Mesothelial cell of epicardium (in vitro differentiated cells): ENCODE results near the gene MZB1. TPM values are rescaled to one million over a fixed set of nuclear protein-coding genes. Genes with fewer than 3 reads are reported as not detected.

Experiments
- DNase-seq, 2 experiments: peaks; one replicate each; pipeline ENCODE4 v3.0.0; 2021; ENCODE audit warnings: low spot score in 2 of 2; ENCODE audit not compliant: unreplicated experiment in 2 of 2
- H3K27ac Mint-ChIP-seq: 2 replicates; pipeline ENCODE4 v1.8.0; 2021; ENCODE audit warnings: mixed read lengths
- H3K27me3 Mint-ChIP-seq: 2 replicates; pipeline ENCODE4 v1.8.0; 2021; ENCODE audit warnings: low read depth, mixed read lengths
- H3K36me3 Mint-ChIP-seq: 2 replicates; pipeline ENCODE4 v1.8.0; 2021; ENCODE audit warnings: mixed read lengths
- H3K4me1 Mint-ChIP-seq: 2 replicates; pipeline ENCODE4 v1.8.0; 2021; ENCODE audit warnings: mixed read lengths
- H3K4me3 Mint-ChIP-seq: 2 replicates; pipeline ENCODE4 v1.8.0; 2021; ENCODE audit warnings: mild to moderate bottlenecking, moderate library complexity, mixed read lengths
- H3K9me3 Mint-ChIP-seq: 2 replicates; pipeline ENCODE4 v1.8.0; 2021; ENCODE audit warnings: mixed read lengths
- CTCF ChIP-seq: fragments of 200-600 bp; sonication (generic); IDR thresholded peaks from one replicate; pipeline ENCODE4 v1.5.0; 2021; ENCODE audit warnings: antibody characterized with exemption; ENCODE audit not compliant: unreplicated experiment
- total RNA-seq: library from RNA; stranded (reverse); gene quantifications from 3 replicates; pipeline ENCODE4 v1.2.1, GENCODE V29; 2021

The MZB1 gene
- total RNA-seq, 1 donor from 2014 or later: 0.20 TPM

- H3K36me3 Mint-ChIP-seq: peaks cover 15% of the 10 kb centered on the region
- DNase-seq: no peak
- H3K27ac Mint-ChIP-seq: no peak overlapping the region
- H3K4me1 Mint-ChIP-seq: no peaks in the 10 kb centered on the region
- H3K4me3 Mint-ChIP-seq: no peak overlapping the region
- H3K9me3 Mint-ChIP-seq: no peaks in the 10 kb centered on the region
- no peak for TF ChIP-seq CTCF
- H3K27me3 Mint-ChIP-seq: no peaks in the 10 kb centered on the region
Measured at GRCh38 chr5:139414581-139415130, 24.9 kb upstream of the MZB1 start.

- TF ChIP-seq CTCF: no peak
- no peak overlapping the region for H3K4me3 Mint-ChIP-seq
- no peak overlapping the region for H3K27ac Mint-ChIP-seq
- peaks cover 11% of the 10 kb centered on the region for H3K36me3 Mint-ChIP-seq
- H3K9me3 Mint-ChIP-seq: no peaks in the 10 kb centered on the region
- H3K27me3 Mint-ChIP-seq: no peaks in the 10 kb centered on the region
- no peak for DNase-seq
- no peaks in the 10 kb centered on the region for H3K4me1 Mint-ChIP-seq
Measured at GRCh38 chr5:139413963-139414362, 24.2 kb upstream of the MZB1 start.

GRCh38 chr5:139413153-139413552, 23.4 kb upstream of the MZB1 start:
- Mint-ChIP-seq H3K27ac (no peak overlapping the region), H3K4me3 (no peak overlapping the region), H3K36me3 (peaks cover 4% of the 10 kb centered on the region), H3K9me3 (no peaks in the 10 kb centered on the region), H3K27me3 (no peaks in the 10 kb centered on the region), H3K4me1 (no peaks in the 10 kb centered on the region)
- TF ChIP-seq CTCF: no peak
- DNase-seq: no peak

GRCh38 chr5:139410993-139411828, 21.5 kb upstream of the MZB1 start:
- no peak for DNase-seq
- no peak overlapping the region for H3K27ac Mint-ChIP-seq
- no peaks in the 10 kb centered on the region for H3K27me3 Mint-ChIP-seq

More at GRCh38 chr5:139410993-139411828, 21.5 kb upstream of the MZB1 start:
- Mint-ChIP-seq H3K4me1 (no peaks in the 10 kb centered on the region), H3K4me3 (no peak overlapping the region), H3K9me3 (no peaks in the 10 kb centered on the region), H3K36me3 (peaks cover 4% of the 10 kb centered on the region)
- TF ChIP-seq CTCF: no peak
